Mesendoderm (in vitro differentiated cells): ENCODE results near the gene ARL6IP6.

Source experiments
- DNase-seq: peaks from one replicate; pipeline ENCODE4 v3.0.0; 2013
- H2AK5ac ChIP-seq: 2 replicates; pipeline ENCODE4 v1.6.1; 2013; ENCODE audit warnings: low read length, inconsistent platforms
- H2BK120ac ChIP-seq: 2 replicates; pipeline ENCODE4 v1.6.1; 2013; ENCODE audit warnings: low read depth, mild to moderate bottlenecking, low read length, moderate library complexity, mixed read lengths
- H2BK15ac ChIP-seq: replicated peaks from 2 replicates; pipeline ENCODE4 v1.6.1; 2013; ENCODE audit warnings: low read depth, mild to moderate bottlenecking, moderate library complexity
- H2BK5ac ChIP-seq: 2 replicates; pipeline ENCODE4 v1.6.1; 2013; ENCODE audit warnings: low read length, inconsistent platforms
- H3K18ac ChIP-seq: 2 replicates; pipeline ENCODE4 v1.6.1; 2013; ENCODE audit warnings: mild to moderate bottlenecking, low read length, mixed read lengths
- H3K23ac ChIP-seq: one replicate; pipeline ENCODE4 v1.6.1; 2013; ENCODE audit warnings: low read length
- H3K27ac ChIP-seq: 2 replicates; pipeline ENCODE4 v1.5.1; 2013; ENCODE audit warnings: low read depth, mild to moderate bottlenecking, inconsistent platforms, low read length, moderate library complexity
- H3K27me3 ChIP-seq: 2 replicates; pipeline ENCODE4 v1.6.1; 2013; ENCODE audit warnings: low read length, control low read depth, mild to moderate bottlenecking, inconsistent platforms; ENCODE audit not compliant: insufficient read depth, poor library complexity
- H3K36me3 ChIP-seq: 2 replicates; pipeline ENCODE4 v1.6.1; 2013; ENCODE audit warnings: low read length, inconsistent platforms; ENCODE audit not compliant: control insufficient read depth, insufficient read depth
- H3K4ac ChIP-seq: one replicate; pipeline ENCODE4 v1.6.1; 2013; ENCODE audit warnings: low read depth, mild to moderate bottlenecking, low read length, moderate library complexity
- H3K4me1 ChIP-seq: 2 replicates; pipeline ENCODE4 v1.6.1; 2013; ENCODE audit warnings: low read depth, low read length, inconsistent platforms; ENCODE audit not compliant: control insufficient read depth
- H3K4me2 ChIP-seq: 2 replicates; pipeline ENCODE4 v1.6.1; 2013; ENCODE audit warnings: low read length
- H3K4me3 ChIP-seq: 2 replicates; pipeline ENCODE4 v1.5.1; 2013; ENCODE audit warnings: mild to moderate bottlenecking, low read length
- H3K56ac ChIP-seq: one replicate; pipeline ENCODE4 v1.6.1; 2013; ENCODE audit warnings: low read length
- H3K79me1 ChIP-seq: 2 replicates; pipeline ENCODE4 v1.6.1; 2013; ENCODE audit warnings: low read length, inconsistent platforms
- H3K79me2 ChIP-seq: 2 replicates; pipeline ENCODE4 v1.6.1; 2013; ENCODE audit warnings: mild to moderate bottlenecking, low read length; ENCODE audit not compliant: control insufficient read depth, insufficient read depth
- H3K9ac ChIP-seq: 2 replicates; pipeline ENCODE4 v1.6.1; 2013; ENCODE audit warnings: low read length, inconsistent platforms
- H4K5ac ChIP-seq: one replicate; pipeline ENCODE4 v1.6.1; 2013; ENCODE audit warnings: low read length
- H4K8ac ChIP-seq: one replicate; pipeline ENCODE4 v1.6.1; 2013; ENCODE audit warnings: low read depth, mild to moderate bottlenecking, control low read depth, low read length, moderate library complexity
- WGBS: extraction: QIAGEN DNeasy Blood & Tissue Kit; methylation state at CpG from one replicate; pipeline ENCODE4 v1.1.7; 2013; ENCODE audit warnings: low lambda C conversion rate, missing lambda C conversion rate; ENCODE audit not compliant: insufficient coverage; ENCODE audit errors: extremely low coverage; 5-methylcytosine and 5-hydroxymethylcytosine counted together

Gene ARL6IP6

DNA sequence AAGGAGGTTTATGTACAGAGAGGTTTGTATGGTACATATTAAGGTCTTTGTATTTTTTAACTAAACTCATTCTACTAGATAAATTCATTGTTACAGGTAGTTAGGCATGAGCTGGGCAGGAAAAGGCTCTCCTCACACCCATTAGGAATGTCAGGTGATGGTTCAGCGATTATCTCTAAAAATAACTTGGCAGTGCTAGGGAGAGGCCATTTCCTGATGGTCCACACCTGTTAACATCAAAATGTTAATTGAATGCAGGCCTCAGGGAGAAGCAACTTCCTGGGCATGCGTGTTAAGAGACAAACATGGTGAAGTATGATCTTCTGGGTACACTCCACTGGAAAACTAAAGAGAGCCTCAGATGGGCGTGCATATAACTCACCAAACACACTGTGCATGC lies 73.6 kb downstream of the ARL6IP6 start:
- H3K4ac ChIP-seq = no peak overlapping the region

DNA sequence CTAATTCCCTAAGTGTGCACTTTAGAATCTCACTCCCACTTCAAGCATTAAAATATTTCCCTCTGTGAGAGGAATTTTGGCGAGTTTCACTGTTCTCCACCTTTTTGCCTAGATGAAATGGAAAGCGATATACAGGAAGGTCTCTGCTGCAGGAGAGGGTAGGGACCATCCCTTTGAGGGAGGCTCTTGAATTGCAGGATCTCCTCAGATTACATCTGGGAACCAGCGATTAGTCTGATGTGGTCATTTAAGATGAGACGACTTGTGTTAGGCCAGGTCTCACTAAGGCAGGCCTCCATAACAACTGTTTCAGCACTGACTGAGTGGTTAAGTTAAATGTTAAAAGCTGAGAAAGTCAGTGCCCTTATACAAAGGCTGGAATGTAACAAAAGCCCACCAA lies 74.6 kb downstream of the ARL6IP6 start:
- H3K4me2 ChIP-seq = no peak overlapping the region
- no peak overlapping the region for H2BK5ac ChIP-seq
- H3K4me1 ChIP-seq = no peaks in the 10 kb centered on the region
- no peak overlapping the region for H3K18ac ChIP-seq
- H2BK120ac ChIP-seq = no peak overlapping the region
- H3K27me3 ChIP-seq = no peaks in the 10 kb centered on the region
- H2AK5ac ChIP-seq = no peak overlapping the region
- H3K79me1 ChIP-seq = no peaks in the 10 kb centered on the region
- no peak overlapping the region for H3K27ac ChIP-seq
- no peak overlapping the region for H2BK15ac ChIP-seq
- no peak overlapping the region for H3K56ac ChIP-seq
- no peak overlapping the region for H3K23ac ChIP-seq
- H3K9ac ChIP-seq = no peak overlapping the region
- no peak overlapping the region for H3K4ac ChIP-seq
- no CpG with 5 or more reads among the region's 4 CpGs for WGBS
- no peaks in the 10 kb centered on the region for H3K36me3 ChIP-seq
- no peak overlapping the region for H4K5ac ChIP-seq
- DNase-seq = no peak
- no peak overlapping the region for H4K8ac ChIP-seq
- H3K4me3 ChIP-seq = no peak overlapping the region
- no peaks in the 10 kb centered on the region for H3K79me2 ChIP-seq

More for the DNA sequence above, 73.6 kb downstream of the ARL6IP6 start:
- Histone ChIP-seq H2BK5ac (no peak overlapping the region), H3K9ac (no peak overlapping the region), H3K4me3 (no peak overlapping the region), H3K18ac (no peak overlapping the region), H3K23ac (no peak overlapping the region), H3K36me3 (no peaks in the 10 kb centered on the region), H3K79me1 (no peaks in the 10 kb centered on the region), H3K56ac (no peak overlapping the region), H4K5ac (no peak overlapping the region), H3K27me3 (no peaks in the 10 kb centered on the region), H3K4me1 (no peaks in the 10 kb centered on the region), H2AK5ac (no peak overlapping the region), H4K8ac (no peak overlapping the region), H3K4me2 (no peak overlapping the region), H3K79me2 (no peaks in the 10 kb centered on the region), H2BK120ac (no peak overlapping the region), H3K27ac (no peak overlapping the region), H2BK15ac (no peak overlapping the region)
- no peak for DNase-seq
- WGBS = no CpG with 5 or more reads among the region's 3 CpGs

DNA sequence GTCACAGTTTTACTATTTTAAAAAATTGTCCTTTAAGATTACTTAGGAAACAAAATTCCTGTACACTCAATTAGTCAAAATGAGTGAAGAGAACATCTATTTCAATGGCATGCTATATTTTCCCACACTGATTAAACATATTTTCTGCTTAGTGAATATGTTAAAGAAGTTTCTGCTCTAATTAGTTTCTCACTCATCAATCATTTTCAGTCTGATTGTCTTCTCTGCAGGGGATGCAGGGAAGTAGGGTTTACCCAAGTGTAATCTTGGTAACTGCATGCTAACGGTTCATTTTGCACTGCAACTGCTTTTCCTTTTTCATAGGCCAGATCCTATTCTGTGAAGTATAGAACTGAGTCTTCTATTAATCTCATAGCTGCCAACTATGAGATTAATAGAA lies 78.5 kb downstream of the ARL6IP6 start:
- H4K8ac ChIP-seq = no peak overlapping the region
- no CpG with 5 or more reads among the region's 1 CpG for WGBS
- no peaks in the 10 kb centered on the region for H3K79me2 ChIP-seq
- H3K27ac ChIP-seq = no peak overlapping the region
- H3K4me2 ChIP-seq = no peak overlapping the region
- H3K79me1 ChIP-seq = no peaks in the 10 kb centered on the region
- no peak overlapping the region for H3K18ac ChIP-seq
- no peak overlapping the region for H4K5ac ChIP-seq
- no peak overlapping the region for H3K4ac ChIP-seq
- no peak overlapping the region for H3K23ac ChIP-seq
- no peak overlapping the region for H2AK5ac ChIP-seq
- H3K9ac ChIP-seq = no peak overlapping the region
- DNase-seq = no peak
- no peak overlapping the region for H2BK120ac ChIP-seq
- H2BK15ac ChIP-seq = no peak overlapping the region
- no peak overlapping the region for H3K4me3 ChIP-seq
- no peak overlapping the region for H3K56ac ChIP-seq
- H2BK5ac ChIP-seq = no peak overlapping the region
- no peaks in the 10 kb centered on the region for H3K36me3 ChIP-seq
- H3K4me1 ChIP-seq = no peaks in the 10 kb centered on the region
- H3K27me3 ChIP-seq = no peaks in the 10 kb centered on the region

DNA sequence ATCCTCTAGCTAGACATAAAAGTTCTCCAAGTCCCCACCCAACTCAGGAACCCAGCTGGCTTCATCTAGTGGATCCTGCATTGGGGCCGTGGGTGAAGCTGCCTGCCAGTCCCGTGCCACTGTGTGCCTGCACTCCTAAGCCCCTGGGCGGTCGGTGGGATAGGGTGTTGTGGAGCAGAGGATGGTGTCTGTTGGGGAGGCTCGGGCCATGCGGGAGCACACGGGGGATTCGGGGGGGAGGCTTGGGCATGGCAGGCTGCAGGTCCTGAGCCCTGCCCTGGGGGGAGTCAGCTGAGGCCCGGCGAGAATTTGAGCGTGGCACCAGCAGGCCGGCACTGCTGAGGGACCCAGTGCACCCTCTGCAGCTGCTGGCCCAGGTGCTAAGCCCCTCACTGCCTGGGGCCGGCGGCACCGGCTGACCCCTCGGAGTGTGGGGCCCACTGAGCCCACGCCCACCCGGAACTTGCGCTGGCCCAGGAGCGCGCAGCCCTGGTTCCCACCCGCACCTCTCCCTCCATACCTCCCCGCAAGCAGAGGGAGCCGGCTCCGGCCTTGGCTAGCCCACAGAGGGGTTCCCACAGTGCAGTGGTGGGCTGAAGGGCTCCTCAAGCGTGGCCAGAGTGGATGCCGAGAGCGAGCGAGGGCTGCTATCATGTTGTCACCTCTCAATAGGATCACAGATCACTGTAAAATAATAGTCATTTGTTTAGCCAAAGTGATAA lies 86.4 kb downstream of the ARL6IP6 start:
- Histone ChIP-seq H2BK120ac (no peak overlapping the region), H3K18ac (no peak overlapping the region), H3K23ac (no peak overlapping the region), H3K27ac (no peak overlapping the region), H3K79me1 (no peaks in the 10 kb centered on the region), H3K56ac (no peak overlapping the region), H3K27me3 (no peaks in the 10 kb centered on the region), H3K4me1 (no peaks in the 10 kb centered on the region), H4K8ac (no peak overlapping the region), H2AK5ac (no peak overlapping the region), H3K9ac (no peak overlapping the region), H3K4ac (no peak overlapping the region), H3K79me2 (no peaks in the 10 kb centered on the region), H2BK15ac (no peak overlapping the region), H3K4me2 (no peak overlapping the region), H4K5ac (no peak overlapping the region), H2BK5ac (no peak overlapping the region), H3K36me3 (no peaks in the 10 kb centered on the region), H3K4me3 (no peak overlapping the region)
- DNase-seq = no peak
- no CpG with 5 or more reads among the region's 29 CpGs for WGBS

DNA sequence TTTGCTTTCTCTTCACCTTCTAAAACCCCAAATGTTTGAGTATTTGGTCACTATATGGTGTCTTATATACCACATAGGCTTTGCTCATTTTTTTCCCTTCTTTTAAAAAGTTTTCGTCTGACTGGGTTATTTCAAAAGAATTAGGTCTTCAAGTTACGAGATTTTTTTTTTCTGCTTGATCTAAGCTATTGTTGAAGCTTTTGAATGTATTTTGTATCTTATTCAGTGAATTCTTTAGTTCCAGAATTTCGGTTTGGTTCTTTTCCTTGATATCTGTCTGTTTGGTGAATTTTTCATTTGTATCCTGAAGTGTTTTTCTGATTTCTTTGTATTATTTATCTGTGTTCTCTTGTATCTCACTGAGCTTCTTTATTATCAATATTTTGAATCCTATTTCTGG lies 93.5 kb downstream of the ARL6IP6 start:
- no peak overlapping the region for H3K4ac ChIP-seq
- H2AK5ac ChIP-seq = no peak overlapping the region
- H3K4me3 ChIP-seq = no peak overlapping the region
- H3K56ac ChIP-seq = no peak overlapping the region
- H3K27ac ChIP-seq = no peak overlapping the region
- no CpG with 5 or more reads among the region's 3 CpGs for WGBS
- no peaks in the 10 kb centered on the region for H3K4me1 ChIP-seq
- H4K8ac ChIP-seq = no peak overlapping the region
- no peak for DNase-seq
- H3K79me2 ChIP-seq = no peaks in the 10 kb centered on the region
- no peak overlapping the region for H2BK120ac ChIP-seq
- H2BK15ac ChIP-seq = no peak overlapping the region
- H3K79me1 ChIP-seq = no peaks in the 10 kb centered on the region
- no peak overlapping the region for H3K18ac ChIP-seq
- H3K9ac ChIP-seq = no peak overlapping the region
- H3K36me3 ChIP-seq = no peaks in the 10 kb centered on the region
- H3K4me2 ChIP-seq = no peak overlapping the region
- H3K27me3 ChIP-seq = no peaks in the 10 kb centered on the region
- H4K5ac ChIP-seq = no peak overlapping the region
- no peak overlapping the region for H3K23ac ChIP-seq
- no peak overlapping the region for H2BK5ac ChIP-seq
